GM23248 (cell line): Measurements from ENCODE around the gene APAF1. TPM values are rescaled to one million over a fixed set of nuclear protein-coding genes. Genes with fewer than 3 reads are reported as not detected.

ENCODE experiments used
- DNase-seq: peaks from one replicate; pipeline ENCODE4 v3.0.0-alpha.2; 2015
- H2AFZ ChIP-seq: fragments of 200-600 bp; sonication (generic); 2 replicates; pipeline ENCODE4 v1.6.1; 2016; ENCODE audit warnings: antibody characterized with exemption
- H3F3A ChIP-seq: fragments of 200-600 bp; sonication (generic); 2 replicates; pipeline ENCODE4 v1.6.1; 2016; ENCODE audit warnings: mild to moderate bottlenecking, antibody characterized with exemption, mixed run types; ENCODE audit not compliant: insufficient read depth
- H3K27ac ChIP-seq: fragments of 200-600 bp; sonication (generic); 2 replicates; pipeline ENCODE4 v1.5.1; 2016; ENCODE audit warnings: mild to moderate bottlenecking
- H3K27me3 ChIP-seq: fragments of 200-600 bp; sonication (generic); replicated peaks from 2 replicates; pipeline ENCODE4 v1.6.1; 2016; ENCODE audit warnings: mild to moderate bottlenecking; ENCODE audit not compliant: insufficient read depth
- H3K36me3 ChIP-seq: fragments of 200-600 bp; sonication (generic); 2 replicates; pipeline ENCODE4 v1.6.1; 2016; ENCODE audit warnings: low read depth, mild to moderate bottlenecking
- H3K4me1 ChIP-seq: fragments of 200-600 bp; sonication (generic); 2 replicates; pipeline ENCODE4 v1.6.1; 2016; ENCODE audit warnings: mild to moderate bottlenecking; ENCODE audit not compliant: insufficient read depth
- H3K4me2 ChIP-seq: fragments of 200-600 bp; sonication (generic); one replicate; pipeline ENCODE4 v1.6.1; 2016; ENCODE audit warnings: mild to moderate bottlenecking; ENCODE audit not compliant: unreplicated experiment
- H3K4me3 ChIP-seq: fragments of 200-600 bp; sonication (generic); 2 replicates; pipeline ENCODE4 v1.5.1; 2016; ENCODE audit warnings: mild to moderate bottlenecking
- H3K79me2 ChIP-seq: fragments of 200-600 bp; sonication (generic); 2 replicates; pipeline ENCODE4 v1.6.1; 2016; ENCODE audit warnings: mild to moderate bottlenecking; ENCODE audit not compliant: insufficient read depth
- H3K9ac ChIP-seq: fragments of 200-600 bp; sonication (generic); 2 replicates; pipeline ENCODE4 v1.6.1; 2016; ENCODE audit warnings: mild to moderate bottlenecking
- H3K9me2 ChIP-seq: fragments of 200-600 bp; sonication (generic); 2 replicates; pipeline ENCODE4 v1.6.1; 2016; ENCODE audit warnings: mixed run types, mild to moderate bottlenecking, moderate library complexity; ENCODE audit not compliant: insufficient read depth
- H3K9me3 ChIP-seq: fragments of 200-600 bp; sonication (generic); one replicate; pipeline ENCODE4 v1.6.1; 2017; ENCODE audit warnings: low read depth
- H4K20me1 ChIP-seq: fragments of 200-600 bp; sonication (generic); 2 replicates; pipeline ENCODE4 v1.6.0; 2016; ENCODE audit not compliant: insufficient read depth
- EZH2 ChIP-seq: fragments of 200-600 bp; sonication (generic); IDR thresholded peaks from 2 replicates; pipeline ENCODE4 v1.6.1; 2018; ENCODE audit warnings: antibody characterized with exemption, mild to moderate bottlenecking; ENCODE audit not compliant: insufficient read depth, poor library complexity, severe bottlenecking
- EZH2phosphoT487 ChIP-seq: fragments of 200-600 bp; sonication (generic); IDR thresholded peaks from 2 replicates; pipeline ENCODE4 v1.6.1; 2018; ENCODE audit warnings: antibody characterized with exemption, moderate library complexity, mild to moderate bottlenecking, low read depth; ENCODE audit not compliant: insufficient read depth
- WGBS, 2 experiments: methylation state at CpG; one replicate each; pipeline ENCODE4 v1.1.6; 2015 to 2017; ENCODE audit warnings: low lambda C conversion rate in 2 of 2, low coverage in 1 of 2; ENCODE audit errors: missing lambda C conversion rate in 2 of 2; 5-methylcytosine and 5-hydroxymethylcytosine counted together
- in situ Hi-C: fragments of 300-500 bp; cut with MboI; formaldehyde crosslinking; loops from 2 replicates; pipeline ENCODE4 v1.15.0; 2020
- polyA plus RNA-seq: library from polyadenylated mRNA; unstranded; fragments of >200 nt; fragmentation: Nextera tagmentation; extraction: Ambion mirVana; gene quantifications from 2 replicates; pipeline ENCODE4 v1.2.1, GENCODE V29; 2016
- total RNA-seq: library from RNA; depleted of rRNA; stranded (reverse); fragments of >200 nt; shearing (Covaris generic); gene quantifications from 2 replicates; pipeline ENCODE4 v1.2.3, GENCODE V29; 2014

APAF1 gene
- total and polyA plus RNA-seq, 2 experiments from 2014 or later, result 8.3 to 24.5 TPM

- Histone ChIP-seq H2AFZ (no peak overlapping the region), H4K20me1 (no peaks in the 10 kb centered on the region), H3K27ac (no peak overlapping the region), H3F3A (no peaks in the 10 kb centered on the region), H3K9me3 (no peaks in the 10 kb centered on the region), H3K27me3 (no peaks in the 10 kb centered on the region), H3K9ac (no peak overlapping the region), H3K79me2 (no peaks in the 10 kb centered on the region), H3K4me2 (no peak overlapping the region), H3K36me3 (peaks cover 41% of the 10 kb centered on the region), H3K4me3 (no peak overlapping the region), H3K4me1 (no peaks in the 10 kb centered on the region), H3K9me2 (no peaks in the 10 kb centered on the region)
- in situ Hi-C loops, result no loop called here
- 92 to 94% methylated on average over 4 of the region's 4 CpGs for WGBS, 2 experiments
- TF ChIP-seq EZH2phosphoT487 (no peak), EZH2 (no peak)
- no peak for DNase-seq
Measured at GRCh38 chr12:98714426-98714825, 69.3 kb downstream of the APAF1 start.

GRCh38 chr12:98719515-98720504 lies 74.7 kb downstream of the APAF1 start:
- H3K9me2 ChIP-seq, result no peaks in the 10 kb centered on the region
- H3K4me1 ChIP-seq, result peaks cover 6% of the 10 kb centered on the region; the same call in 1 of the 2 replicates
- no peaks in the 10 kb centered on the region for H4K20me1 ChIP-seq
- no peak overlapping the region for H3K4me2 ChIP-seq
- H3K4me3 ChIP-seq, result no peak overlapping the region
- no peak overlapping the region for H2AFZ ChIP-seq
- H3F3A ChIP-seq, result peaks cover 16% of the 10 kb centered on the region
- H3K79me2 ChIP-seq, result no peaks in the 10 kb centered on the region
- peaks cover 26% of the 10 kb centered on the region for H3K36me3 ChIP-seq
- no peak for DNase-seq
- no peaks in the 10 kb centered on the region for H3K27me3 ChIP-seq
- 96% methylated on average over 6 of the region's 6 CpGs for WGBS, 2 experiments
- H3K9me3 ChIP-seq, result no peaks in the 10 kb centered on the region
- no peak overlapping the region for H3K27ac ChIP-seq
- TF ChIP-seq EZH2phosphoT487, result no peak
- no peak for TF ChIP-seq EZH2
- in situ Hi-C loops, result loop anchor here (10.0 kb wide), 1 partner anchor 275 kb away; no protein-coding TSS in a partner anchor
- H3K9ac ChIP-seq, result no peak overlapping the region

GRCh38 chr12:98721204-98721702 lies 76.2 kb downstream of the APAF1 start:
- Histone ChIP-seq H3K9me2 (no peaks in the 10 kb centered on the region), H4K20me1 (no peaks in the 10 kb centered on the region), H3K4me1 (peaks cover 19% of the 10 kb centered on the region), H3K4me2 (no peak overlapping the region), H3K4me3 (no peak overlapping the region), H3K36me3 (peaks cover 14% of the 10 kb centered on the region; the same call in 1 of the 2 replicates), H3K9me3 (no peaks in the 10 kb centered on the region), H3K27me3 (no peaks in the 10 kb centered on the region), H2AFZ (no peak overlapping the region), H3K27ac (no peak overlapping the region), H3F3A (peaks cover 27% of the 10 kb centered on the region), H3K9ac (no peak overlapping the region), H3K79me2 (no peaks in the 10 kb centered on the region)
- no peak for DNase-seq
- in situ Hi-C loops, result loop anchor here (10.0 kb wide), 1 partner anchor 274 kb away; no protein-coding TSS in a partner anchor
- WGBS, 2 experiments, result 98 to 100% methylated on average over 2 of the region's 2 CpGs
- TF ChIP-seq EZH2, result no peak
- TF ChIP-seq EZH2phosphoT487, result no peak

- Histone ChIP-seq H2AFZ (no peak overlapping the region), H3K79me2 (no peaks in the 10 kb centered on the region), H3K9me3 (no peaks in the 10 kb centered on the region), H3K36me3 (peaks cover 23% of the 10 kb centered on the region), H4K20me1 (no peaks in the 10 kb centered on the region), H3K9ac (no peak overlapping the region), H3K9me2 (no peaks in the 10 kb centered on the region), H3K4me3 (no peak overlapping the region), H3K4me1 (peaks cover 19% of the 10 kb centered on the region), H3K27ac (0 out of 2 replicates have a peak overlapping the region, but pooled peaks have one; percentile 30), H3K4me2 (no peak overlapping the region), H3K27me3 (no peaks in the 10 kb centered on the region), H3F3A (peaks cover 27% of the 10 kb centered on the region)
- WGBS, 2 experiments, result 98% methylated on average over 5 of the region's 5 CpGs
- in situ Hi-C loops, result loop anchor here (10.0 kb wide), 1 partner anchor 270 kb away; no protein-coding TSS in a partner anchor
- TF ChIP-seq EZH2, result no peak
- TF ChIP-seq EZH2phosphoT487, result no peak
- DNase-seq, result peak; percentile 23
Measured at GRCh38 chr12:98724384-98725155, 79.5 kb downstream of the APAF1 start.
